HG03520 (cell line): ENCODE results near the gene SPOCD1.

Experiments used
- ATAC-seq: cut with Tn5 transposase; IDR thresholded peaks from one replicate; pipeline ENCODE4 v1.9.1; 2021; ENCODE audit warnings: mild to moderate bottlenecking, moderate library complexity; ENCODE audit not compliant: unreplicated experiment

The SPOCD1 gene

GRCh38 chr1:31742462-31743212, 73.2 kb downstream of the SPOCD1 start:
- ATAC-seq: no peak
